HepG2 (cell line): Measurements from ENCODE around the gene BIRC3.

Source experiments
- CTCF ChIP-seq: sonication (generic); formaldehyde crosslinking; IDR thresholded peaks from 2 replicates; pipeline ENCODE4 v1.5.0; 2020; ENCODE audit warnings: mild to moderate bottlenecking, missing genetic modification reagents, moderate library complexity
- MAZ ChIP-seq, 2 experiments: sonication (generic) in 1 of 2; formaldehyde crosslinking in 1 of 2; IDR thresholded peaks; 2 replicates each; pipeline versions ENCODE4 v1.5.0 to v1.6.1; 2012 to 2020; ENCODE audit warnings: low read depth in 2 of 2, mild to moderate bottlenecking in 2 of 2, borderline replicate concordance in 1 of 2, improper control_type of control experiment in 1 of 2, low read length in 1 of 2, missing genetic modification reagents in 1 of 2, moderate library complexity in 1 of 2
- ZNF121 ChIP-seq: sonication (generic); formaldehyde crosslinking; IDR thresholded peaks from 2 replicates; pipeline ENCODE4 v1.5.0; 2020; ENCODE audit warnings: mild to moderate bottlenecking, missing genetic modification reagents

GRCh38 chr11:102338479-102339010 lies 21.3 kb downstream of the BIRC3 start:
- no peak for TF ChIP-seq MAZ (IDR thresholded peaks at IDR 0.05; ENCODE audit: borderline replicate concordance, low read depth, low read length)
- no peak for TF ChIP-seq MAZ (CRISPR knock-in tag; IDR thresholded peaks at IDR 0.05; ENCODE audit: low read depth)
- no peak for TF ChIP-seq ZNF121 (CRISPR knock-in tag)
- no peak for TF ChIP-seq CTCF (CRISPR knock-in tag)
